RWPE1 (cell line): ENCODE measurements around the gene HDAC4.

Experiments used
- CTCF ChIA-PET: fragments of 350-600 bp; sonication (Branson Sonifier 250); formaldehyde crosslinking; extraction: SDS; loops from one replicate; lab custom pipeline; 2021; lab: Yijun Ruan, JAX
- POLR2A ChIA-PET: fragments of 400-600 bp; formaldehyde crosslinking; extraction: SDS; loops from one replicate; lab custom pipeline; 2020; ENCODE audit warnings: antibody characterized with exemption; ENCODE audit not compliant: low non-redundant PET; lab: Yijun Ruan, JAX
- DNase-seq: peaks from one replicate; pipeline ENCODE4 v3.0.0; 2012; ENCODE audit warnings: low spot score
- H3K27ac ChIP-seq: fragments of 450-650 bp; 2 replicates; pipeline ENCODE4 v1.5.1; 2017
- CTCF ChIP-seq: fragments of 450-650 bp; conservative IDR thresholded peaks from 2 replicates; pipeline ENCODE4 v1.5.1; 2017; ENCODE audit warnings: low read depth, mild to moderate bottlenecking

Gene HDAC4

GRCh38 chr2:239381709-239382134 lies 19.1 kb downstream of the HDAC4 start:
- ChIA-PET POLR2A (no interaction called here), CTCF (no interaction called here)
- H3K27ac ChIP-seq = no peak overlapping the region
- no peak for DNase-seq
- no peak for TF ChIP-seq CTCF

- ChIA-PET POLR2A (no interaction called here), CTCF (no interaction called here)
- no peak for DNase-seq
- no peak for TF ChIP-seq CTCF
- H3K27ac ChIP-seq = no peak overlapping the region
Observed at GRCh38 chr2:239380831-239381708, 19.8 kb downstream of the HDAC4 start.

GRCh38 chr2:239379641-239380170 lies 21.1 kb downstream of the HDAC4 start:
- ChIA-PET POLR2A (no interaction called here), CTCF (no interaction called here)
- TF ChIP-seq CTCF = no peak
- DNase-seq = no peak
- H3K27ac ChIP-seq = no peak overlapping the region

- no peak for DNase-seq
- no peak overlapping the region for H3K27ac ChIP-seq
- POLR2A ChIA-PET = no interaction called here
- CTCF ChIA-PET = no interaction called here
- TF ChIP-seq CTCF = no peak
Observed at GRCh38 chr2:239378918-239379640, 21.7 kb downstream of the HDAC4 start.

- CTCF ChIA-PET = no interaction called here
- POLR2A ChIA-PET = no interaction called here
- H3K27ac ChIP-seq = no peak overlapping the region
- no peak for DNase-seq
- TF ChIP-seq CTCF = no peak
Observed at GRCh38 chr2:239378021-239378917, 22.6 kb downstream of the HDAC4 start.

GRCh38 chr2:239377591-239377990 lies 23.2 kb downstream of the HDAC4 start:
- ChIA-PET POLR2A (no interaction called here), CTCF (no interaction called here)
- no peak for DNase-seq
- no peak overlapping the region for H3K27ac ChIP-seq
- TF ChIP-seq CTCF = no peak
